Natural killer cell treated with Interleukin-12 subunit alpha and Interleukin-12 subunit beta and Interleukin-15 and Interleukin-18, amount 100 ng/mL, for 72 hours (primary cell): ENCODE results near the gene SMO. TPM values are rescaled to one million over a fixed set of nuclear protein-coding genes. Genes with fewer than 3 reads are reported as not detected.
A peak's percentile ranks its signal among the peaks of the same experiment; 100 is the strongest.

Experiments used
- ATAC-seq, 2 donors: fragments of 150-1000 bp; cut with Tn5 transposase in 1 of 2; sonication (Bioruptor Pico), chemical (Tn5 transposase) in 1 of 2; 2 replicates each; pipeline ENCODE4 v1.10.0; 2021
- DNase-seq: peaks from one replicate; pipeline ENCODE4 v3.0.0; 2022; ENCODE audit warnings: low spot score
- H3K27ac Mint-ChIP-seq, 2 donors: 1 replicate in 1 of 2; 2 replicates in 1 of 2; pipeline ENCODE4 v1.8.0; 2022; ENCODE audit warnings: mixed read lengths in 2 of 2, mild to moderate bottlenecking in 1 of 2, moderate library complexity in 1 of 2
- H3K27me3 Mint-ChIP-seq, 2 donors: 1 replicate in 1 of 2; 2 replicates in 1 of 2; pipeline ENCODE4 v1.8.0; 2022; ENCODE audit warnings: mixed read lengths in 2 of 2
- H3K36me3 Mint-ChIP-seq: one replicate; pipeline ENCODE4 v1.8.0; 2022; ENCODE audit warnings: mixed read lengths
- H3K4me1 Mint-ChIP-seq, 2 donors: 1 replicate in 1 of 2; 2 replicates in 1 of 2; pipeline ENCODE4 v1.8.0; 2022; ENCODE audit warnings: low read depth in 2 of 2, mixed read lengths in 2 of 2, mild to moderate bottlenecking in 1 of 2
- H3K4me3 Mint-ChIP-seq: one replicate; pipeline ENCODE4 v1.8.0; 2022; ENCODE audit warnings: mixed read lengths
- H3K9me3 Mint-ChIP-seq: 2 replicates; pipeline ENCODE4 v1.8.0; 2022; ENCODE audit warnings: mixed read lengths
- total RNA-seq, 2 donors: library from RNA; stranded (reverse); gene quantifications; one replicate each; pipeline ENCODE4 v1.2.3, GENCODE V29; 2022

The SMO gene
- total RNA-seq = under 1 TPM; 0.39 to 0.69 TPM

DNA sequence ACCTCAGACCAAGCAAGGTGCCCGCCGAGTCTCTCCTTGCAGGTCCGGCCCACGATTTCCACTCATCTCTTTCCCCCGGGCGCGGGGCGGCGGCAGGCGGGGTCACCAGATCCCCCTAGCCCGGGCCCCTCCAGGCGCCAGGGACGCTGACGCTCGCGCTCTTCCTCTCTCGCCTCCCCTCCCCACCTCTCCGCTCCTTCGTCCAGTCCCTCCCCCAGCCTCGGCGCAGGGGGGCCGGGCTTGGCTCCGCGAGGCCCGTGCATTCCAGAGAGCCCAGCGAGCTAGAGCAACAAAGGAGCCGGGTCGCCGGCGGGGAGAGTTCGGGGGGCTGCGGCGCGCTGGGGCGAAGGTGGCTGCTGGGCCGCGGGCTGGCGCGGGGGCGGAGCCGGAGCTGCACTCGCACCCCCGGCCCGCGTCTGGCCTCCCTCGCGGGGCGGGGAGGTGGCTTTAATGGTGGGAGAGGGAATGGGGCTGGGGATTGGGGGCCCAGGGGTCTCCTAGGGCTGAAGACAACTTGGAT, at the start of gene SMO:
Gene SMO (plus strand): TSS at position 262 of the 520 bp plus-strand sequence. CDS start 519 bp downstream, outside the sequence.
- H3K9me3 Mint-ChIP-seq = no peaks in the 10 kb centered on the region

DNA sequence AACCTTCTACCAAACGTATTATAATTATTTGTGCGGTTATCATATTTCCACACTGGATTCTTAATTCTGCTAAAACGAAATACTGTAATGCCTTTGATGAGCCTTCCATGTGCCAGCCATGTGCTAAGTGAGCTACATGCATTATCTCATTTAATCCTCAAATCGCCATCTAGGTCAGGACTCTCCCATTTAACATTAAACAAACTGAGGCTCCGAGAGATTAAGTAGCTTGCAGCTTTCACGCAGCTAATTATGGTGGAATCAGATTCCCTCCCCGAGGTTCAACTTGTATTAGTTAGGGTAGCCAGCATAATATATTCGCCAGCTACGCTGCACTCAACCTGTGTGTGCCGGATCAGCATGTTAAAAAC, 44.7 kb upstream of the SMO start:
- peak overlapping the region in 1 of 2 donors; percentile 80 for H3K27ac Mint-ChIP-seq

More for the DNA sequence above, at the start of gene SMO:
- no peak within 1 kb of the TSS for H3K27ac Mint-ChIP-seq
- DNase-seq (no peak), ATAC-seq (peak in 1 of 2 donors; percentile 49)
- H3K4me1 Mint-ChIP-seq = peaks cover 7 to 11% of the 10 kb centered on the region in 2 donors
- H3K27me3 Mint-ChIP-seq = peaks cover 44 to 51% of the 10 kb centered on the region in 2 donors
- H3K4me3 Mint-ChIP-seq = peak within 1 kb of the TSS; percentile 60
- H3K36me3 Mint-ChIP-seq = peaks cover 6% of the 10 kb centered on the region

DNA sequence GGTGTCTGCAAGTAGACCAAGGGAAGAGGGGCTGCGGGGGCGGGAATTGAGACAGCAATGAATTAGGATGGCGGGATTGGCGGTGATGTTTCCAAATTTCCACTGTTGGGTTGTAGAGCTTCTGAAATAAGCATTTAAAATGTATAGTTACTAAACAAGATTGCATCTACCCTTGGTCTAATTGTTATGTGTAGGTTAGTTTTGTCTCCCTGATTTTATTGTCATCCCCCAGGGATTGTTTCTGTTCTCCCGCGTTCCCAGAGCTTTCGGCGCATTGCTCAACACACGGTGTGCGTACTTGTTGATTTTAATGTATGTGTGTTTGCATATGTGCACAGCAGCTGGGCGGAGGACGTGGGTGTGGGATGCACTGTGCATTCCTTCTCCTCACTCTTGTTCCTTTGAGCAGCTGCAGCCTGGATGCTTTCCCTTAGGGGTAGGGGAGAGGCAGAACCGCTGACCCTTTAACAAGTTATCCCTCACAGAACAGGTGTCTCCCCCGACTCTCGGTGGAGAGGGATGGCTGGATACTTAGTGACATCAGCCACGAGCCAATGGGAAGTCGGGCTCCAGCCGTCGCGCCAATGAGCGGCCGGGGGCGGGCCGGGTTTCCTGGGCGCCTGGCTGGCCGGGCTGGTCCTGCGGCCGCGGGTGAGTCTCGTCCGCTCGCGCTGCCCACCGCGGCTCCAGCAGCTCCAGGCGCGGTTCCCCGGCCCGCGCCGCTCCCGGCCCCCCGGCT, 44.2 kb upstream of the SMO start, which contains the start of gene TSPAN33:
Gene TSPAN33 (plus strand): TSS at position 613 of the 739 bp plus-strand sequence. CDS start 274 bp downstream, outside the sequence.
- H3K4me1 Mint-ChIP-seq = peaks cover 10 to 44% of the 10 kb centered on the region in 2 donors
- peak within 1 kb of the TSS in 1 of 2 donors; percentile 83 for H3K27ac Mint-ChIP-seq
- peaks cover 13 to 44% of the 10 kb centered on the region in 2 donors for H3K27me3 Mint-ChIP-seq
- H3K36me3 Mint-ChIP-seq = no peaks in the 10 kb centered on the region
- ATAC-seq (peak; percentile 95 to 96), DNase-seq (peak; percentile 86)
- H3K4me3 Mint-ChIP-seq = peak within 1 kb of the TSS; percentile 92
- H3K9me3 Mint-ChIP-seq = no peaks in the 10 kb centered on the region

More for the DNA sequence above, 44.7 kb upstream of the SMO start:
- peaks cover 11 to 44% of the 10 kb centered on the region in 2 donors for H3K4me1 Mint-ChIP-seq
- H3K36me3 Mint-ChIP-seq = no peaks in the 10 kb centered on the region
- peak overlapping the region; percentile 92 for H3K4me3 Mint-ChIP-seq
- no peak for ATAC-seq
- H3K27me3 Mint-ChIP-seq = peaks cover 13 to 44% of the 10 kb centered on the region in 2 donors
- peaks cover under 1% of the 10 kb centered on the region for H3K9me3 Mint-ChIP-seq
- no peak for DNase-seq

DNA sequence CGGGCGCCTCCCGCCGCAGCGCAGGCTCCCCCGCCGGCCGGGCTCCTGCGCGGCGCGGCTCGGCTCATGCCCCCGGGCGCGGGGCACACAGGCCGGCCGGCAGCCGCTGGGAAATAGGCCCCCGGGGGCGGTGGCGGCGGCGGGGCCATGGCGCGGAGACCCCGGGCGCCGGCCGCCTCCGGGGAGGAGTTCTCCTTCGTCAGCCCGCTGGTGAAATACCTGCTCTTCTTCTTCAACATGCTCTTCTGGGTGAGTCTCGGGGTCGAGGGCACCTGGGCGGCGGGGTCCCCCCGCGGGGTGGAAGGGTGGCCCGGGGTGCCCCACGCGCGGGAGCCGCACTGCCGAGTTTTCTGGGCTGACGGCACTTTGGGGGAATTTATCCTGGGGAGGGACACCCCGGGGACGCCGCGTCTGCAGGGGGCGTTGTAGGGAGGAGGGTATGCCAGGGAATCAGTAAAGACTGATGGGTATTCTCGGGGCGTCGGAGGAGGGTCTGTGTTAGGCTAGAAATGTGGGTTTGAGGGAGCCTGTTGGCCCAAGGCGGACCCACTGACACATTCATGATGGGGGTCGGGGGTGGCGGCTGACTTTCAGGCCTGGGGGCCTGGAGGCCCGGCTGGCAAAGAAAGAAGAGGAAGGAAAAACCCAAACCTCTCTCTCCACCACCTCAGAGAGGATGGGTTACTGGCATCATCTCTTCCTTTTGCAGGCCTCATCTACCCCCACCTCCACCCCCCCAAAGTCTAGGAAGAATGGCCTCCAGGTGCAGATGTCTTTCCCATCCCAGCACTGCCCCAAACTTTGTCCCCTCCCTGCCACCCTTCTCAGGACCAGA, 43.4 kb upstream of the SMO start:
- H3K9me3 Mint-ChIP-seq = no peaks in the 10 kb centered on the region
- H3K4me3 Mint-ChIP-seq = peak overlapping the region; percentile 79
- DNase-seq (no peak), ATAC-seq (peak in 1 of 2 donors; percentile 21)
- no peaks in the 10 kb centered on the region for H3K36me3 Mint-ChIP-seq
- peaks cover 13 to 44% of the 10 kb centered on the region in 2 donors for H3K27me3 Mint-ChIP-seq
- peak overlapping the region in 1 of 2 donors; percentile 83 for H3K27ac Mint-ChIP-seq
- H3K4me1 Mint-ChIP-seq = peaks cover 10 to 48% of the 10 kb centered on the region in 2 donors

DNA sequence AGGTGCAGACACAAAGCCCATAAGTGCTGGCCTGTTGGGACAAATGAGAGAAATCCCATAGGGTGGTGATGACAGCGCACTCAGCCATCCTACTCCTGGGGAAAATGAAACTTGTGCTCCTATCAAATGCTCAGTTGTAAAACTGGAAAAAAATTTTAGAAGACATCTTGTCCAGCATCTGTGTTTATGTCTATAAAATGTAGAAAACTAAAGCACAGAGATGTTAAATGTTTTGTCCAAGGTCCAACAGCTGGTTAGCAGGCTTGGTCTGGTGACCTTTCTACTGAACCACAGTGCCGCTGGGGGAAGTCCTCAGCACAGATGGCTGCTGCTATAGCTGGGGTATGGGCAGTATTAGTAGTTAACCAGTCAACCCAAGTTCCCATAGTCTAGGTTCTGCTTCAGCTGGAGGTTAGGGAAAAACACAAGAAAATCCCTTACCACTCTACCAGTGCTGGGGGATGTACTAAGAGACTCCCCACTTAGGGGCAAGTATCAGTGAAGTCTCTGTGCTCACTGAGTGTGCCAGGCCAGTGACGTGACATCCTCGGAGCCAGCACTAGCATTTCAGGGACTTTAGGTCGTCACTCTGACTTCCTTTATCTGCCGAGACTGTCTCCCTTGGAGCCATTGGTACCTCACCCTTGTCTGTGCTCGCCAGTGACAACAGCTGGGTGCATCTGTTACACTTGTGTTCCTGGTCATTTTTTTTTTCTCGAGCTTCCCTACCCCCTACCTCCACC, 42.0 kb upstream of the SMO start:
- DNase-seq (no peak), ATAC-seq (peak in 1 of 2 donors; percentile 29)
- no peaks in the 10 kb centered on the region for H3K9me3 Mint-ChIP-seq
- peak overlapping the region in 1 of 2 donors; percentile 83 for H3K27ac Mint-ChIP-seq
- peak overlapping the region; percentile 79 for H3K4me3 Mint-ChIP-seq
- H3K27me3 Mint-ChIP-seq = peaks cover 13 to 44% of the 10 kb centered on the region in 2 donors
- peaks cover 10 to 46% of the 10 kb centered on the region in 2 donors for H3K4me1 Mint-ChIP-seq
- no peaks in the 10 kb centered on the region for H3K36me3 Mint-ChIP-seq

DNA sequence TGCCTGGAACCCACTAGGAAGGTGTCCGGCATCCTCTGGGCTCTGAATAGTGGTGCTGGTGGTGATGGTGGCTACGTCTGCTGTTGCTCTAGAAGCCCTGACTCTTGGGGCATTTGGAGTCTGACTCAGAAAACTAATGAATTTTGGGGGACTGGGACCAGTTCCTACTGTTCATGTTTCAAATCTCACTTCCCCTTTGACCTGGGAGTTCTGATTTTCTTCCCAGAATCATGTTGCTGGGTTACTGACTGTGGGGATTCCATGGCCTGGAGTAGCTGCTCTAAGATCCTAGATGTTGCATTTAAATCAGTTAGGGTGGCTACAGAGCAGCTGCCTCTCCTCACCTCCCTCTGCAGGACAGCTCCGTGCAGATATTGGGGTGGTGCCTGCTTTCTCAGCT, 40.7 kb upstream of the SMO start:
- Mint-ChIP-seq H3K36me3 (no peaks in the 10 kb centered on the region), H3K4me3 (no peak overlapping the region), H3K9me3 (no peaks in the 10 kb centered on the region), H3K27ac (peak overlapping the region in 1 of 2 donors; percentile 83), H3K4me1 (peaks cover 10 to 46% of the 10 kb centered on the region in 2 donors), H3K27me3 (peaks cover 13 to 41% of the 10 kb centered on the region in 2 donors)
- no peak for ATAC-seq
- no peak for DNase-seq

DNA sequence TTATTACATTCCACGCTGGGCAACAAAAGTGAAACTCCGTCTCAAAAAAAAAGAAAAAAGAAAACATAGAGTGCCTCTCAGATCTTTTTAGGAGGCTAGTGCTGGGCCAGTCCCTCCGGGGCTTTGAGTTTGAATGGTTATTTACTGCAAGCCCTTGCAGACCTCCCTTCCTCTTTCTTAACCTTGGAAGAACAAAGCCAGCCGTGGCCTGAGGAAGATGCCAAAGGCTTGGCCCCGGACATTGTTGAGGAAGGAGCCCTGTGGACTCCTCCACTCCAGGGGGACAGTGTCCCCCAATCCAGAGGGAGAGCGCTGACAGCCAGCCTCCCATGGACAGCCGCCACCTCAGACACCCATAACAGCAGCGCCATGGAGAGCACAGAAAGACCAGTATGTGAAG, 38.9 kb upstream of the SMO start:
- Mint-ChIP-seq H3K9me3 (no peaks in the 10 kb centered on the region), H3K27me3 (peaks cover 0 to 23% of the 10 kb centered on the region in 2 donors), H3K4me3 (no peak overlapping the region), H3K36me3 (no peaks in the 10 kb centered on the region), H3K4me1 (peaks cover 5 to 34% of the 10 kb centered on the region in 2 donors), H3K27ac (no peak overlapping the region)
- DNase-seq (no peak), ATAC-seq (no peak)

DNA sequence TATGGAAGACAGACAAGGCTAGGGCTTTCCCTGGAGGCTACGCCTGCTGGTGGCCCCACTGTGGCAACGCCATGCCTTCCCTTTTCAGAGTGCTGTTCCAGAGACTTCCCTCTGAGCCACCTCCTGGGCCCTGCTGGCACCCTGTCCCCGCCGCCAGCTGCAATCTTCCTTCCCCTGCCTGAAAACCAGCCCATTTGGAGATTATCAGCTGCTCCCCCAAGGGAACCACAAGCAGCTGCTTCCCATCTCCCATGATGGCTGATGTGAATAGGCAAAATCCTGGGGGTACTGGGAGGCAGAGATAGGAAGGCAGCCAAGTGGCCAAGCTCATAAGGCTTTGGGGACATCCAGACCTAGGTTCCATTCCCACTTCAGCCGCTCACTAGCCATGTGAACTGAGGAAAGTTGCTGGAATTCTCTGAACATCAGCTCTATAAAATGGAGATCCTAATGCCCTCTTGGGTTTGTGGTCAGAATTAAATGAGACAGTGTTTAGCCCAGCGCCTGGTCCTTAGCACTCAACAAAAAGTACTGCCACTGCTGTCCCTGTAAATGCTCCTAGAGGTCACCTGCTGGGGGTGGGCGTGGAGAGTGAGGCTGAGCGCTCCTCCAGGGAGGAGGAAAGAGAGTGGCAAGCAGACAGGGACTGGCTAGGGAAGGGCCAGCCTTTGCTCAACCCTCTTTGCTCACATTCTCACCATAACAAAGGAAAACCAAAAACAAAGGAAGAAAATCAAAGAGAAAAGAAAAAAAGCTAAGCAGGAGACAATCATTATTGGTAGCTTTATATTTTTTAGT, 38.0 kb upstream of the SMO start:
- ATAC-seq (no peak), DNase-seq (no peak)
- Mint-ChIP-seq H3K4me3 (no peak overlapping the region), H3K9me3 (no peaks in the 10 kb centered on the region), H3K27me3 (peaks cover 0 to 23% of the 10 kb centered on the region in 2 donors), H3K27ac (no peak overlapping the region), H3K36me3 (no peaks in the 10 kb centered on the region), H3K4me1 (peaks cover 5 to 31% of the 10 kb centered on the region in 2 donors)

DNA sequence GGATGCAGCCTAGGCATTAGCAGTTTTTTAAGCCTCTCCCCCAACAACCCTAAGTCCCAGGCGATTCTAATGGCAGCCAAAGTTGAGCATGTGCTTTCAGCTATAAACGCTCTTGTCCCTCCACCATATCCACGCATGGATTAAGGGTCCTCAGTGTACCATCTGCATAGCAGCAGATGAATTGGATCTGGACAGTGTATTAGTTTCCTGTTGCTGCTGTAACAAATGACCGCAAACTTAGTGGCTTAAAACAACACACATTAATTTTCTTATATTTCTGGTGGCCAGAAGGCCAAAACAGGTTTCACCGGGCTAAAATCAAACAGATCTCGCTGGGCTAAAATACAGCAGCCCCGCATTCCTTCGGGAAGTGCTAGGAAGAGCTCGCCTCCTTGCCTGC, 30.8 kb upstream of the SMO start:
- no peaks in the 10 kb centered on the region for H3K36me3 Mint-ChIP-seq
- no peaks in the 10 kb centered on the region for H3K27me3 Mint-ChIP-seq
- H3K4me3 Mint-ChIP-seq = no peak overlapping the region
- peaks cover 0 to 3% of the 10 kb centered on the region in 2 donors for H3K4me1 Mint-ChIP-seq
- DNase-seq (no peak), ATAC-seq (no peak)
- no peak overlapping the region for H3K27ac Mint-ChIP-seq
- H3K9me3 Mint-ChIP-seq = no peaks in the 10 kb centered on the region

DNA sequence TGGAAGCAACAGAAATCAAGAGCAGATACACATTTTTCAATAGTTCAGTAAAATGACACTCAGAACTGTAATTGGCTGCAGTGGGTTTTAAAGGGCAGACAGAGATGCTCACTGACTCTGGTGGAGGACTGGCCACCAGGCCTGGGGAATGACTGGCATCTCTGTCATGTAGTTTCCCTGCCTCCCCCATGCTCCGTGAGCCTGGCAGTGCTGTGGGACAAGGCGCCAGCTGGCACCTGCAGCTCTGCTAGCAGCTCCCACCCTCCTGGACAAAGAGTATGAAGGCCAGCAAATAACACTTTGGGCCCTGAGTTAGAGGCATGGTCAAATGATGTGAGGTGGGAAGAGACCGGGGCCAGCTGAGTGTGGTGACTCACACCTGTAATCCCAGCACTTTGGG, 28.9 kb upstream of the SMO start:
- Mint-ChIP-seq H3K4me3 (no peak overlapping the region), H3K9me3 (no peaks in the 10 kb centered on the region), H3K4me1 (peaks cover 5 to 6% of the 10 kb centered on the region in 2 donors), H3K27me3 (no peaks in the 10 kb centered on the region), H3K27ac (no peak overlapping the region), H3K36me3 (no peaks in the 10 kb centered on the region)
- no peak for ATAC-seq
- DNase-seq = no peak

DNA sequence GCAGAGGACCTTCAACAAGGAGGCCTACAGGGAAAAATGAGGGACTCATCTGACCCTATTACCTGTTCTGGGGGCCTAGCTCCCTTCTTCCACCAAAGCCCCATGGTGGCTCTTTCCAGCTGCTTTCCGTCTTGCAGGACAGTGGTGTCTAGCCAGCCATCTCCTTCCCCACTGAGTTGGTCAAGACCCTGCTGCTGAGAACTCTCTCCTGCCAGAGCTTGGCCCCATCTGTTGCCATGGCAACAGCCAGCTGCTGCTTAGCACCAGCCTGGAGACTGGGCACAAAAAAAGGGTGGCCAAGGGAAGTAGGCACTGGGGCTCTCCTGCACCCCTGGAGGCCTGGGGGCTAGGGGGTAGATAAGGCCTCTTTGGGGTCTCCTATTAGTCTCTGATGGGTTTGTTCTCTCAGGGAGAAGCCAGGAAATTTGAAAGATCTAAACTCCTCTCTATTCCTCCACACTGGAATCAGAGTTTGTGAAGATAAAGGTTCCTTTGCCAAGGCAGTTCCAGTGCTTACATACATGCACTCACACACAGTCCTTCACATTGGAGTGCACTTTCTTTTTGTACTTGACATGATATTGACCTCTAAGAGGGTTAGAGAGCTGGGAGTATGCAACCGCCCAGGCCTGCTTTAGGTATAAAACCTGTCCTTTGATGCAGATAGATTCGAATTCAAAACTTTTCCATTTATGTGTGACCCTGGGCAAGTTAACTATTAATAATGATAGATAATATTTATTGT, 28.1 kb upstream of the SMO start:
- H3K36me3 Mint-ChIP-seq = no peaks in the 10 kb centered on the region
- no peaks in the 10 kb centered on the region for H3K9me3 Mint-ChIP-seq
- H3K27me3 Mint-ChIP-seq = no peaks in the 10 kb centered on the region
- no peak overlapping the region for H3K4me3 Mint-ChIP-seq
- no peak overlapping the region for H3K27ac Mint-ChIP-seq
- peaks cover 5 to 6% of the 10 kb centered on the region in 2 donors for H3K4me1 Mint-ChIP-seq
- ATAC-seq (peak in 1 of 2 donors; percentile 20), DNase-seq (no peak)
